NT2/D1 (cell line): Measurements from ENCODE around the gene CLCA4.

Experiments used
- DNase-seq: peaks from one replicate; pipeline ENCODE4 v3.0.0-alpha.2; 2011; ENCODE audit warnings: low read depth, low spot score
- H3K27me3 ChIP-seq: 2 replicates; pipeline ENCODE4 v1.6.0; 2011; ENCODE audit warnings: mild to moderate bottlenecking; ENCODE audit not compliant: insufficient read length, insufficient read depth
- H3K36me3 ChIP-seq: 2 replicates; pipeline ENCODE4 v1.6.1; 2011; ENCODE audit warnings: mild to moderate bottlenecking, low read length, mixed read lengths; ENCODE audit not compliant: insufficient read depth, insufficient read length
- H3K4me1 ChIP-seq: 2 replicates; pipeline ENCODE4 v1.5.1; 2011; ENCODE audit not compliant: insufficient read depth, insufficient read length
- H3K4me3 ChIP-seq: 2 replicates; pipeline ENCODE4 v1.5.1; 2011; ENCODE audit warnings: low read depth; ENCODE audit not compliant: insufficient read length
- H3K9ac ChIP-seq: 2 replicates; pipeline ENCODE4 v1.6.0; 2011; ENCODE audit warnings: low read depth; ENCODE audit not compliant: insufficient read length
- H3K9me3 ChIP-seq: 2 replicates; pipeline ENCODE4 v1.5.1; 2011; ENCODE audit warnings: mild to moderate bottlenecking, low read length; ENCODE audit not compliant: insufficient read depth
- SUZ12 ChIP-seq: IDR thresholded peaks from 2 replicates; pipeline ENCODE4 v1.6.1; 2011; ENCODE audit not compliant: insufficient read length, insufficient read depth; ENCODE audit errors: extremely low read depth
- YY1 ChIP-seq: IDR thresholded peaks from 2 replicates; pipeline ENCODE4 v1.6.1; 2011; ENCODE audit not compliant: insufficient read length, insufficient read depth
- ZNF274 ChIP-seq: IDR thresholded peaks from 2 replicates; pipeline ENCODE4 v1.6.1; 2011; ENCODE audit warnings: mild to moderate bottlenecking, low read depth, low read length

The CLCA4 gene

DNA sequence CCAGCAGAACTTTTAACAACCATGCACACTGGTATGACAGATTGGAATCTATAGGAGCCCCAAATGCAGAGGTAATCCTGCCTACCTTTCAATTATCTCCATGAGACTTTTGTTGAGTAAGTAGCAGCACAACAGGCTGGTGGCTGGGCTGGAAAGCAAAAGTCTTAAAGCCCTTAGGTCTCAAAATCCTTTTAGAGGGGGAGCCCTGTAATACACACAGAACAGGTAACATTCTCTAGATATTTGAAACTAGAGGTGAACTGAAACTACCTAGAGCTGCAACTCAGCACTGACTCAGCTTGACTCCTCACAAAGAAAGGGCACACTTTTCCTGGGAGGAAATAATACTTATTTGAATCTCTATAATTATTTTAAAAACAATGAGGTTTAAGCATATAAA is 71.5 kb downstream of the CLCA4 start:
- Histone ChIP-seq H3K27me3 (no peaks in the 10 kb centered on the region), H3K9me3 (peaks cover 27% of the 10 kb centered on the region), H3K4me1 (peaks cover 2% of the 10 kb centered on the region), H3K36me3 (no peaks in the 10 kb centered on the region), H3K4me3 (no peak overlapping the region), H3K9ac (no peak overlapping the region)
- no peak for DNase-seq
- no peak for TF ChIP-seq YY1
- no peak for TF ChIP-seq ZNF274
- TF ChIP-seq SUZ12, result no peak

DNA sequence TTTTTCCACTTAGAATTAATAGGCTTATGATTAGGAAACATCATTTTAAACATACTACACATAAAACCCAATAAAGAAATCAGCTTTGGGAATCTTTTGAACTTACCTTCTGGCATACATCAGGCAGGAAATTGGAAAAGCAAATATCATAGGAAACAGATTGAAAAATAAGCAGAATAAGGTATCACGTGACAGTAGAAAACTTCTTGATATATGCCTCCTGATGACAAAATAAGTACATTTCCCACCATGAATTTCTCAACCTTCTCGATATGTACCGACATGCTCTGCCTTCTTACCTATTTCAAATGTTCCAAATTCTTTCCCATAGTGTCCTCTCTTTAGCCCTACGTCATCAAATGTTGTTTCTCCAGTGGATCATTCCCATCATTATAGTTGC is 72.4 kb downstream of the CLCA4 start:
- Histone ChIP-seq H3K36me3 (no peaks in the 10 kb centered on the region), H3K4me3 (no peak overlapping the region), H3K9me3 (peaks cover 18% of the 10 kb centered on the region; the same call in 1 of the 2 replicates), H3K27me3 (no peaks in the 10 kb centered on the region), H3K4me1 (peaks cover 2% of the 10 kb centered on the region), H3K9ac (no peak overlapping the region)
- no peak for DNase-seq
- TF ChIP-seq SUZ12, result no peak
- no peak for TF ChIP-seq ZNF274
- TF ChIP-seq YY1, result no peak

DNA sequence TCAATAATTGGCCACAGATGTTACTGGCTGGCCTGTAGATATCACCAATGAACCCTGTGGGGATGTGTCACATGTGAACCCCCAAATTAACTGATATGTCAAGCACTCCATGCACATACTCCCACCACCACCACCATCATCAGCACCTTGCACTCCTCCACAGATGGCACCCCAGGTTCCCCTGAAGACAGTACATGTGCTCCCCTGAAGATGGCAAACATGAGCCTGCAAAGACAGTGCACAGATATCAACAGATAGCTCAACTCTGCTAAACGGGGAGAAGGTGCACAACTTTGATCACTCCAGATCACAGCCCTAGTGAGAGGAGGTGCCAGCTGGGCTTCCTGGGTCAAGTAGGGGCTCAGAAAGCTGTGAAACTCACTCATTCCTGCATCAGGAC is 74.4 kb downstream of the CLCA4 start:
- peaks cover 6% of the 10 kb centered on the region; the same call in 1 of the 2 replicates for H3K9me3 ChIP-seq
- no peak for DNase-seq
- no peak overlapping the region for H3K4me3 ChIP-seq
- no peaks in the 10 kb centered on the region for H3K36me3 ChIP-seq
- H3K27me3 ChIP-seq, result no peaks in the 10 kb centered on the region
- TF ChIP-seq SUZ12 (no peak), YY1 (no peak)
- H3K4me1 ChIP-seq, result peaks cover 2% of the 10 kb centered on the region
- H3K9ac ChIP-seq, result no peak overlapping the region
